Transverse colon (tissue), 4 donors: ENCODE measurements around the gene DDX10. TPM values are rescaled to one million over a fixed set of nuclear protein-coding genes. Genes with fewer than 3 reads are reported as not detected.

Experiments used
- DNase-seq: peaks from one replicate; pipeline ENCODE4 v3.0.0-alpha.2; 2019
- H3K27ac ChIP-seq, 4 donors: fragments of 200-600 bp; sonication (generic); 2 replicates each; pipeline ENCODE4 v1.5.1; 2016 to 2018; ENCODE audit warnings: inconsistent platforms in 4 of 4
- H3K27me3 ChIP-seq: fragments of 200-600 bp; sonication (generic); 2 replicates; pipeline ENCODE4 v1.5.1; 2017; ENCODE audit warnings: inconsistent platforms
- H3K36me3 ChIP-seq, 4 donors: fragments of 200-600 bp; sonication (generic); 2 replicates each; pipeline ENCODE4 v1.5.1; 2017 to 2019; ENCODE audit warnings: inconsistent platforms in 4 of 4
- H3K4me1 ChIP-seq, 4 donors: fragments of 200-600 bp; sonication (generic); 2 replicates each; pipeline ENCODE4 v1.5.1; 2017 to 2020; ENCODE audit warnings: inconsistent platforms in 4 of 4
- H3K4me3 ChIP-seq, 4 donors: fragments of 200-600 bp; sonication (generic); 1 replicate in 1 of 4; 2 replicates in 3 of 4; pipeline versions ENCODE4 v1.5.1 to v1.6.1; 2017 to 2019; ENCODE audit warnings: inconsistent platforms in 4 of 4
- H3K9me3 ChIP-seq, 2 donors: fragments of 200-600 bp; sonication (generic); 2 replicates each; pipeline ENCODE4 v1.5.1; 2017 to 2019; ENCODE audit warnings: inconsistent platforms in 2 of 2
- EP300 ChIP-seq: sonication (generic); formaldehyde crosslinking; IDR thresholded peaks from one replicate; pipeline ENCODE4 v1.6.1; 2017; ENCODE audit warnings: antibody characterized with exemption, low read depth
- POLR2A ChIP-seq: fragments of 450-650 bp; IDR thresholded peaks from one replicate; pipeline ENCODE4 v1.6.1; 2016; ENCODE audit warnings: antibody characterized with exemption, mild to moderate bottlenecking, moderate library complexity
- POLR2AphosphoS5 ChIP-seq, 3 donors: sonication (generic); formaldehyde crosslinking; IDR thresholded peaks; one replicate each; pipeline ENCODE4 v1.6.1; 2016; ENCODE audit warnings: antibody characterized with exemption in 3 of 3
- WGBS, 2 donors: methylation state at CpG; one replicate each; pipeline ENCODE4 v1.1.5; 2018; ENCODE audit warnings: low coverage in 1 of 2; 5-methylcytosine and 5-hydroxymethylcytosine counted together
- in situ Hi-C, 4 donors: fragments of 200-750 bp; cut with MboI; loops; one replicate each; pipeline versions ENCODE4 v1.15.0 to v1.15.1; 2017; ENCODE audit warnings: low sequenced_read_pairs in 3 of 4, low pct_ligation_motif_present in 1 of 4, low pct_unique_long_range_greater_than_20kb in 1 of 4
- intact Hi-C: fragments of 100-400 bp; cut with DNase I; formaldehyde crosslinking; loops from one replicate; pipeline ENCODE4 v1.15.1; 2023; ENCODE audit warnings: low total_unique reads
- total RNA-seq, 4 donors: library from RNA; depleted of rRNA; stranded (reverse); fragments of >200 nt; gene quantifications; one replicate each; pipeline ENCODE4 v1.1.0, GENCODE V29; 2016
- TF ChIP-seq, protein P1 (sequence below), 5 experiments: fragments of 200-600 bp in 3 of 5; fragments of 450-650 bp in 2 of 5; sonication (generic) in 3 of 5; IDR thresholded peaks; 1 replicate in 2 of 5; 2 replicates in 3 of 5; pipeline ENCODE4 v1.5.1; 2016 to 2017; ENCODE audit warnings: antibody characterized with exemption in 5 of 5, inconsistent platforms in 3 of 5, mild to moderate bottlenecking in 2 of 5, moderate library complexity in 1 of 5

DDX10 gene
- total RNA-seq, 4 donors from 2014 or later: 7.6 to 38.2 (median 12.6) TPM

DNA sequence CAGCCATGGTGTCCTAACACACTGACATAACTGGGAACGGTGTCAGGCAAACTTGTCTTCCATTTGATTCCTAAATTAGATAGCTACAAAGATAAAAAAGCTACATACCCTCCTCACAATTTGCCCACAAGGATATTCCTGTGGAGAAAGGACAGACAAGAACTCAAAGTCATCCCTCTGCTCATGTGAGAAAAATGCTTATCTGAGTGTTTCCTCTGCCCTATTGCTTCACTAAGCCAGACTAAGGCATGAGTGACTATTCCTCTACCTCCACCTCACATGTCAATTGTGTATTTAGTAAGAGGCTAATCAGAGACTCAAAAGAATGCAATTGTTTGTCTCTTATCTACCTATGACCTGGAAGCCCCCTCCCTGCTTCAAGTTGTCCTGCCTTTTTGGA lies 247.7 kb downstream of the DDX10 start:
- WGBS, 2 donors: 89 to 95% methylated on average over 1 of the region's 1 CpG
- H3K4me1 ChIP-seq: no peaks in the 10 kb centered on the region
- intact Hi-C loops (no loop called here), in situ Hi-C loops (no loop called here)
- no peaks in the 10 kb centered on the region for H3K27me3 ChIP-seq
- no peaks in the 10 kb centered on the region for H3K36me3 ChIP-seq
- H3K9me3 ChIP-seq: no peaks in the 10 kb centered on the region
- H3K4me3 ChIP-seq: no peak overlapping the region
- TF ChIP-seq, protein P1, sequence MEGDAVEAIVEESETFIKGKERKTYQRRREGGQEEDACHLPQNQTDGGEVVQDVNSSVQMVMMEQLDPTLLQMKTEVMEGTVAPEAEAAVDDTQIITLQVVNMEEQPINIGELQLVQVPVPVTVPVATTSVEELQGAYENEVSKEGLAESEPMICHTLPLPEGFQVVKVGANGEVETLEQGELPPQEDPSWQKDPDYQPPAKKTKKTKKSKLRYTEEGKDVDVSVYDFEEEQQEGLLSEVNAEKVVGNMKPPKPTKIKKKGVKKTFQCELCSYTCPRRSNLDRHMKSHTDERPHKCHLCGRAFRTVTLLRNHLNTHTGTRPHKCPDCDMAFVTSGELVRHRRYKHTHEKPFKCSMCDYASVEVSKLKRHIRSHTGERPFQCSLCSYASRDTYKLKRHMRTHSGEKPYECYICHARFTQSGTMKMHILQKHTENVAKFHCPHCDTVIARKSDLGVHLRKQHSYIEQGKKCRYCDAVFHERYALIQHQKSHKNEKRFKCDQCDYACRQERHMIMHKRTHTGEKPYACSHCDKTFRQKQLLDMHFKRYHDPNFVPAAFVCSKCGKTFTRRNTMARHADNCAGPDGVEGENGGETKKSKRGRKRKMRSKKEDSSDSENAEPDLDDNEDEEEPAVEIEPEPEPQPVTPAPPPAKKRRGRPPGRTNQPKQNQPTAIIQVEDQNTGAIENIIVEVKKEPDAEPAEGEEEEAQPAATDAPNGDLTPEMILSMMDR (IDR thresholded peaks at IDR 0.05): no peak
- TF ChIP-seq POLR2A (no peak), EP300 (no peak), POLR2AphosphoS5 (IDR thresholded peaks at IDR 0.05) (no peak)
- no peak overlapping the region for H3K27ac ChIP-seq
- DNase-seq: no peak

DNA sequence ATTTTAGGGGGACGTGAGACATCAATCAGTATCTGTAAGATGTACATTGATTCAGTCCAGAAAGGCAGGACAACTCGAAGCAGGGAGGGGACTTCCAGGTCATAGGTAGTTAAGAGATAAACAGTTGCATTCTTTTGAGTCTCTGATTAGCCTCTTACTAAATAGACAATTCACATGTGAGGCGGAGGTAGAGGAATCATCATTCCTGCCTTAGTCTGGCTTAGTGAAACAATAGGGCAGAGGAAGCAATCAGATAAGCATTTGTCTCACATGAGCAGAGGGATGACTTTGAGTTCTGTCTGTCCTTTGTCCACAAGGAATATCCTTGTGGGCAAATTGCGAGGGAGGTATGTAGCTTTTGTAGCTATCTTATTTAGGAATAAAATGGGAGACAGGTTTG lies 248.3 kb downstream of the DDX10 start:
- no peak overlapping the region for H3K27ac ChIP-seq
- no peaks in the 10 kb centered on the region for H3K4me1 ChIP-seq
- no peaks in the 10 kb centered on the region for H3K27me3 ChIP-seq
- 87% methylated on average over 4 of the region's 4 CpGs; no CpG with 5 or more reads in 1 of the 2 donors for WGBS, 2 donors
- TF ChIP-seq, protein P1 (IDR thresholded peaks at IDR 0.05): no peak
- no peak for TF ChIP-seq EP300
- TF ChIP-seq POLR2AphosphoS5 (IDR thresholded peaks at IDR 0.05): no peak
- TF ChIP-seq POLR2A: no peak
- in situ Hi-C loops: no loop called here
- no peaks in the 10 kb centered on the region for H3K36me3 ChIP-seq
- H3K9me3 ChIP-seq: no peaks in the 10 kb centered on the region
- intact Hi-C loops: no loop called here
- no peak overlapping the region for H3K4me3 ChIP-seq
- DNase-seq: no peak

DNA sequence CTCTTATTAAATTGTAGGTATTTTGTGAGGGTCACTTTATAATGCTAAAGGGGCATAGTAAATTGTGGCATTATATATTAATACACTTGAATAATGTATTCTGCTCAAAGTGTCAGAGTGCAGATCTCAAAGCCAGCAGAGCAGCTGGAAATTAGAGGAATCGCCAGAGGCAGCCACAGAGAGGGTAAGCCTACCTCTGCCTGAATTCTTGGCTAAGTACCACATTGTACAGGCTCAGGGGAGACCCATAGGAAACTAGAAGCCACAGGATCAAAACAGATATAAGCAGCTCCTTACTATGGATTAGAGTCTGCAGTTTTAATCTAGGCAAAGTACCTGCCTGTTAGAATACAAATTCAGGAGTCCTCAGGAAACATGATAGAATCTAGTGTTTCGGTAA lies 249.3 kb downstream of the DDX10 start:
- H3K27me3 ChIP-seq: no peaks in the 10 kb centered on the region
- intact Hi-C loops: no loop called here
- in situ Hi-C loops: no loop called here
- 92 to 100% methylated on average over 2 of the region's 2 CpGs for WGBS, 2 donors
- no peak for DNase-seq
- no peaks in the 10 kb centered on the region for H3K9me3 ChIP-seq
- H3K36me3 ChIP-seq: no peaks in the 10 kb centered on the region
- TF ChIP-seq EP300: no peak
- TF ChIP-seq POLR2AphosphoS5 (IDR thresholded peaks at IDR 0.05): no peak
- H3K4me1 ChIP-seq: no peaks in the 10 kb centered on the region
- H3K4me3 ChIP-seq: no peak overlapping the region
- H3K27ac ChIP-seq: no peak overlapping the region

DNA sequence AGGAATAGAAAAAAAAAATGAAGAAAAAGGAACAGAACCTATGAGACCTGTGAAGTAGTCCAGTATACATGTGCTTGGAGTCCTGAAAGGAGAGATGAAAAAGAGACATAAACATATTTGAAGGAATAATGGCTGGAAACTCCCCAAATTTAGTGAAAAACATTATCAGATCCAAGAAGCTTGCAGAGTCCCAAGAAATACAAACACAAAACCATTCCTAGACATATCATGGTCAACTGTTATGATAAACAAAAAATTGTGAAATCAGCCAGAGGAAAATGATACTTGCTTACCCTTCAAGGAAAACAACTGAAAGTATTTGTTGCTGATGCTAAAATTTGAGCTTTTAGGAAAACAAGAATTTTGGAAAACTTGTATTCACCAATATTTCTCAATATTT lies 250.1 kb downstream of the DDX10 start:
- H3K4me1 ChIP-seq: no peaks in the 10 kb centered on the region
- intact Hi-C loops: no loop called here
- DNase-seq: no peak
- H3K4me3 ChIP-seq: no peak overlapping the region
- no peak for TF ChIP-seq EP300
- TF ChIP-seq, protein P1 (IDR thresholded peaks at IDR 0.05): no peak
- no peak for TF ChIP-seq POLR2AphosphoS5 (IDR thresholded peaks at IDR 0.05)
- TF ChIP-seq POLR2A: no peak
- no peaks in the 10 kb centered on the region for H3K36me3 ChIP-seq
- H3K27me3 ChIP-seq: no peaks in the 10 kb centered on the region
- H3K9me3 ChIP-seq: no peaks in the 10 kb centered on the region
- H3K27ac ChIP-seq: no peak overlapping the region
- in situ Hi-C loops: no loop called here

DNA sequence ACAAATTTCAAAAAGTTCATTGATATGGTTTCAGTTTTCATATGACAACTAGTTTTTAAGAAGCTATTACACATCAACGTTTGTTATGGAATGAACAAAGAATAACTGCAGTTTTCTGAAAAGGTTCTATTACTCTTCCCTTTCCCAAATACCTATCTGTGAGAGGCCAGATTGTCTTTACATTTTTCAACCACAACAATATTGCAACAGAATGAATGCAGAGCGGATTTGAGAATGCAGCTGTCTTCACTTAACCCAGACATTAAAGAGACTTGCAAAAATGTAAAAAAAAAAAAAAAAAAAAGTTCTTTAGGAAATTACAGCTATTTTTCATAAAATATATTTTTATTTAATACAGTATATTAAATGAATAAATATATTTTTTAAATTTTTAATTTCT lies 250.8 kb downstream of the DDX10 start:
- in situ Hi-C loops (no loop called here), intact Hi-C loops (no loop called here)
- no peaks in the 10 kb centered on the region for H3K9me3 ChIP-seq
- no peaks in the 10 kb centered on the region for H3K27me3 ChIP-seq
- H3K4me1 ChIP-seq: no peaks in the 10 kb centered on the region
- 60 to 67% methylated on average over 2 of the region's 2 CpGs for WGBS, 2 donors
- no peak overlapping the region for H3K4me3 ChIP-seq
- no peak overlapping the region for H3K27ac ChIP-seq
- no peaks in the 10 kb centered on the region for H3K36me3 ChIP-seq
- TF ChIP-seq EP300 (no peak), POLR2AphosphoS5 (IDR thresholded peaks at IDR 0.05) (no peak), POLR2A (no peak)
- TF ChIP-seq, protein P1 (IDR thresholded peaks at IDR 0.05): no peak
- no peak for DNase-seq
